HG03095 (cell line): ENCODE data around the gene BCL2L15.
A peak's percentile ranks its signal among the peaks of the same experiment; 100 is the strongest.

Experiments used
- ATAC-seq: cut with Tn5 transposase; IDR thresholded peaks from one replicate; pipeline ENCODE4 v1.9.1; 2021; ENCODE audit warnings: moderate library complexity; ENCODE audit not compliant: unreplicated experiment

Gene BCL2L15

GRCh38 chr1:113912594-113913311 is 25.4 kb upstream of the BCL2L15 start:
- no peak for ATAC-seq

- no peak for ATAC-seq
These were observed 18.1 kb upstream of the BCL2L15 start for GRCh38 chr1:113905435-113905861.

- peak; percentile 87 for ATAC-seq
These were observed 17.5 kb upstream of the BCL2L15 start, which contains the start of the genes AP4B1 and DCLRE1B for GRCh38 chr1:113904674-113905434. Gene AP4B1 (minus strand): TSS chr1:113904799. CDS start chr1:113904717, 82 bp downstream. Gene DCLRE1B (plus strand): TSS chr1:113905326. CDS start chr1:113905587, 261 bp downstream.

- peak; percentile 29 for ATAC-seq
These were observed 16.9 kb upstream of the BCL2L15 start for GRCh38 chr1:113904293-113904673.

GRCh38 chr1:113903501-113904292 is 16.3 kb upstream of the BCL2L15 start:
- ATAC-seq: no peak

- no peak for ATAC-seq
These were observed 13.8 kb upstream of the BCL2L15 start for GRCh38 chr1:113901191-113901590.

GRCh38 chr1:113899111-113899510 is 11.7 kb upstream of the BCL2L15 start:
- no peak for ATAC-seq

- no peak for ATAC-seq
These were observed 10.9 kb upstream of the BCL2L15 start for GRCh38 chr1:113898241-113898814.

GRCh38 chr1:113895961-113896360 is 8.6 kb upstream of the BCL2L15 start:
- ATAC-seq: no peak

GRCh38 chr1:113895098-113895497 is 7.7 kb upstream of the BCL2L15 start:
- no peak for ATAC-seq

GRCh38 chr1:113893267-113893666 is 5.9 kb upstream of the BCL2L15 start:
- ATAC-seq: no peak

GRCh38 chr1:113891631-113892220 is 4.3 kb upstream of the BCL2L15 start:
- no peak for ATAC-seq

- ATAC-seq: no peak
These were observed 3.4 kb upstream of the BCL2L15 start for GRCh38 chr1:113890816-113891215.

GRCh38 chr1:113886417-113887401 is 672 bp downstream of the BCL2L15 start:
- ATAC-seq: no peak

- no peak for ATAC-seq
These were observed 5.7 kb downstream of the BCL2L15 start for GRCh38 chr1:113881661-113882060.

- ATAC-seq: no peak
These were observed 7.7 kb downstream of the BCL2L15 start for GRCh38 chr1:113879739-113880038.

GRCh38 chr1:113876176-113876575 is 11.2 kb downstream of the BCL2L15 start:
- ATAC-seq: no peak

- ATAC-seq: no peak
These were observed 11.7 kb downstream of the BCL2L15 start for GRCh38 chr1:113875714-113876113.

- ATAC-seq: no peak
These were observed 13.1 kb downstream of the BCL2L15 start for GRCh38 chr1:113874012-113874879.
